HG02763 (cell line): ENCODE measurements around the gene SMYD3.

Experiments
- ATAC-seq: cut with Tn5 transposase; IDR thresholded peaks from one replicate; pipeline ENCODE4 v1.9.1; 2021; ENCODE audit warnings: mild to moderate bottlenecking, moderate library complexity; ENCODE audit not compliant: unreplicated experiment

The SMYD3 gene

DNA sequence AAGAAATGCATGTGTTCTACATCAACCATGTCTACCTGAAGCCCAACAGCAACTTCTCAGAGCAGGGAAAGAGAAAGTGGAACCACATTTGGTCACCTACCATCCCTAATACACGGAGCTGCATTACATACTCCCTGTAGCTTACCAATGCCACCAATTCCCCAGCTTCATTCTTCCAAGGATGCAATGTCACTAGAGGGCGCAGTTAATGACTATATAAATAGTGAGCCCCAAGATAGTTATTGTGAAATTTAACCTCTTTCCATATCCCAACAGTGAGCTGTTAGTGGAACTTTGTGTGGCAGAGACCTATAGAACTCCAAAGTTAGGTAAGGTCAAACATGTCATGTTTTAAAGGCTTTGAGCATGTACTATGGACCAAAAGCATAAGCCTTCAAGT, 618.3 kb downstream of the SMYD3 start:
- ATAC-seq = no peak

DNA sequence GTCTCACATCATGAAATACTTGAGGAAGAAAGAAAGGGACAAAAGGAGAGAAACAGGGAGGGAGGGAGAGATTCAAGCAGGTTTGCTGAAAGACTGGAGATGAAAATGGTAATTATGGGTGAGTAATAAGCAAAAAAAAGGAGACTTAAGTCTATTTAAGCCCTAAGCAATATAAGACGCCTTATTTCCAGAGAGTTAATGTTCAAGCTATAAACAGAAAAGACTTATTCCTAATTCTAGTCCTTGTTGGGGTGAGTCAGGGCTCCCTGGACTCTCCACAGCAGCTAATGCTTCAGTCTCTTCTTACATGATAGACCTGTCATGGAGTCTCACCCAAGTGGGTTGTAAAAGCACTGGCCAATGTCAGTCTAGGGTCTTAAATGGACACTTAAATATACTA, 619.2 kb downstream of the SMYD3 start:
- no peak for ATAC-seq

DNA sequence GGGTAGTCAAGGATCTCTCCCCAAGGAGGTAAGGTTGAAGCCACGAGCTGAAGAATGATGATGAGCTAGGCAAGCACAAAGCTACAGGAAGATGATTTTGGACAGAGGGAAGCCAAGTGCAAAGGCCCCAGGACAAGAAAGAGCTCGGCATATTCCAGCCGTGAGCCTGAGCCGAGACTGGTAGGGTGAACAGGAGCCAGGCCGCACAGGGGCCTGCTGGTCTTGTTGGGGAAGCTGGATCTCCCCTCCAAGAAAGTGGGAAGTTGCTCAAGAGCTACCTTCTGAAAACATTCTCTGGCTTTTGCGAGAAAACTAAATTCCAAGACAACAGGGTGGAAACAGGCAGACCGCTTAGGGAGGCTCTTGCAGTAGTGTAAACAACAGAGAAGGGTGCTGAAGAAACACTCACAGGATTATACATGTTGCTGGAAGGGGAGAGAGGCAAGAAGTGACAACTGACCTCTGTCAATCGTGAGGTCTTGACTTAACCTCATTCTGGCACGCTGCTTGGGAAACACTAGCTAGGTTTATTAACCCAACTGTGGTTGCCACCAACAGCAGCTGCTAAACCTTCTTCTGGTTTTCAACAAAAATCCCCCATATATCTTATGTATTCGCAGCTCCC, 625.2 kb downstream of the SMYD3 start:
- no peak for ATAC-seq

DNA sequence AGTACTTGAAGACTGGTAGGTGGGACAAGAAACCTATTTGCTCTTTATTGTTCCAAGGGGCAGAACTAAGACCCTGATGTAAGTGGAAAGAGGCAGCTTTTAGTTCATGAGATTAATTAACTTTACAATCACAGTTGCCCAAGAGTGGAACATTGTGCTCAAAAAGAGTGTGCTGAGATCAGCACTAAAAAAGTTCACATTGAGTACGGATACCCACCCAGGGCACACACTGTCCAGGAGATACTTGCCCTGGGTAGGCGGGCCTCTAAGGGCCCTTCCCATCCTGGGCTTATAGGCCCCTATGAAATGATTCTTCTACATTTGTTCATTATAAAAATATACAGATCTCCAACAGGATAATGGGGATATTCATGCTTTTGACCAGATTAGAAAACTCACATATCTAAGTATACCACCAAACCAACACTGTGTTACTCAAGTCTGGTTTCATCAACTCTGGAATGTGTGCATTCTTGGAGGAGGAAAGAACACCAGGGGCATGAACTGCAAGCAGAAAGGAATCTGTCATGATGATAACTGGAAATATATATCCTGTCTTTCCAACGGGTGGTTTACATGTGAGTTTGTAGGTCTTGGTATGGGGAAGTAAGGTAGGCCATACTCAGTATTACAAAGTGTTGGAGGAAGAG, 626.2 kb downstream of the SMYD3 start:
- ATAC-seq = no peak

DNA sequence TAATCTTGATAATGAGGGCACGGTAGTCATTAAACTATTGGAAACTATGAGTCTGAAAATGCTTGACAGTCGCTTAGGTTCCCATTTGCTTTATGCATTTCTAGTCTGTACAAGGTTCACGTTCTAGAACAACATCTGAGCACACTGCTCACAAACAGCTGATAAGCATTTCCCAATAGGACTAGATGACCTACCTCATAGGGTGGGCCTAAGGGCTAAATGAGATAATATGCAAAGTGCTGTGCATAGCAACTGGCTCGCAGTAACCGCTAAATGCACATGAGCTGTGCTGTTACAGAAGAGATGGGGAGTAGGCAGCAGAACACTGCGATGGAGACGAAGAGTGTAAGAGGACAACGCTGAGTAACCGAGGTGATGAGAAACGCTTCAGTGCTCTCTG, 628.0 kb downstream of the SMYD3 start:
- ATAC-seq = no peak

DNA sequence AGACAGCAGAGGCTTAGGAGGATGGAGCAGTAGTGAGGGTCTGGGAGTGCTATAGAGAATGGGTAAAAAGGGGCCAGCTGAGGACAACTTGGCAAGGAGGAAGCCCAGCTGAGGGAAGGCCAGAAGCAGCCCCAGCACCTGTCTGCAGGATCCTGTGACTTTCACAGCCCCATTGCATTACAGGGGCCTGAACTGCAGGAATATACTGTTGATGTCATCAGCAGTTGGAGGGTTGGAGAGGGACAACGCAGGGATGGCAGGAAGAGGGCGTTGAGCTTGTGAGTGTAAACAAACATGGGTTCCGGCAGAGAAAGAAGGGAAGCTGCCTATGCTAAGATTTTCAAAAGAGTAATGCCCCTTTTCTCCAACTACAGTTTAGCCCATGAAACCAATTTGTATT, 628.5 kb downstream of the SMYD3 start:
- no peak for ATAC-seq

DNA sequence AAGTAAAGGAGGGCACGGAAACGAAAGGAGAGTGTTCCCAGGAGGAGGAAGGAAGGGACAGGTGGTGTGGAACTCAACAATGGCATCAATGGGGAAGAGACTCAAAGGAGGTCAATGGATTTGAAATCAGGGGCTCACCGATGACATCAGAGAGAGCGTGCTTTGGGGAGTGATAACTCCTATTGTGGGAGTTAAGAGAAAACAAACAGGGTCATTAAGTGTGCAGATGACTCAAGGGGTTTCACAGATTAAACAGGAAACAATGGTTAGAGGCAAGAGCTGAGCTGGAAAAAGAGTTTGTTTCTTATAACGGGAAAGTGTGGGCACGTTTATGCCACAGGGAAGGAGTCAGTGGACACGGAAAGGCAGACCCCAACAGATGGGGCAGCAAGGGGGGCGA, 629.1 kb downstream of the SMYD3 start:
- no peak for ATAC-seq

DNA sequence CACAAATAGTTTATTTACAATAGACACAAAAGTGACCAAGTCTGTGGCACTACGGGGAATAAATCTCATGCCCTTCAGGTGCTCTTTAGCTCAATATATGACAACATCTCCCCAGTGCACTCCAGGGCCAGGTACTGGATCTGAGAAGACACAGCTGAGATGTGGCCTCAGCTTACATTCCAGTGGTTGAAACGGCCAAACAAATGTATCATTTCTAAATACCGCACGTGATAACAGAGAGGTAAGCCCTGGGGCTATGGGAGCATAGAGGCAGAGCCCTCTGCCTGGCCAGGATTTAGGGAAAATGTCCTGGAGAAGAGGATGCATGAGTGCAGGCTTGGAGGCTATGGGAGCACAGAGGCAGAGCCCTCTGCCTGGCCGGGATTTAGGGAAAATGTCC, 630.5 kb downstream of the SMYD3 start:
- no peak for ATAC-seq

DNA sequence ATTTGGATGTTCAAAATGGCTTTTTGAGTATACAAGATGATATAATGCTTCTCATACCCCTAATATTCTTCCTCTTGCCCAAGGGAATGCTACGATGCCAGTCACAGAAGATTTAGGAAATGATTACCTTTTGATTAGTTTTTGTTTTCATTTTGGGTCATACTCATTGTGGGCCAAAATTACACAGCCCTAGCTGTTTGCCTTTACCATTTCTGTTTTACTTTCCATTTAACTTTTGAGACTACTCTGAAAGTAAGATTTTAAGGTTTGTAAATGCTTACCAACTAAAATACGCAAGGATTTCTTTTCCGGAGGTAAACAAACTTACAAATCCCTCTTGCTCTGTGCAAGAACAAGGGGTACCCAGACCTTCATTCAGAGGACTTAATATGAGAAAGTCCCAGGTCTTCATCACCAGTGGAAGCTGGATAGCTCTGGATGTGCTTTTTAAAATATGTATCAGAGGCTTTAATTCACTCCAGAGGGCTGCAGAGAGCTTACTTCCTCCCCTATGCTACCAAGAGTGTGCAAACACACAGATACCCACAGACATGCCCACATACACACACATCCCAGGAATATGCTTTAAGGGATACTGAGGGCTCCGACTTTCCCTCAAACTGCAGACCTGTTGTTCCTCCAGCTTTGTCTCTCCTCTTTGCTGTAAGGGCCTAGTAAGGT, 631.4 kb downstream of the SMYD3 start:
- ATAC-seq = no peak

DNA sequence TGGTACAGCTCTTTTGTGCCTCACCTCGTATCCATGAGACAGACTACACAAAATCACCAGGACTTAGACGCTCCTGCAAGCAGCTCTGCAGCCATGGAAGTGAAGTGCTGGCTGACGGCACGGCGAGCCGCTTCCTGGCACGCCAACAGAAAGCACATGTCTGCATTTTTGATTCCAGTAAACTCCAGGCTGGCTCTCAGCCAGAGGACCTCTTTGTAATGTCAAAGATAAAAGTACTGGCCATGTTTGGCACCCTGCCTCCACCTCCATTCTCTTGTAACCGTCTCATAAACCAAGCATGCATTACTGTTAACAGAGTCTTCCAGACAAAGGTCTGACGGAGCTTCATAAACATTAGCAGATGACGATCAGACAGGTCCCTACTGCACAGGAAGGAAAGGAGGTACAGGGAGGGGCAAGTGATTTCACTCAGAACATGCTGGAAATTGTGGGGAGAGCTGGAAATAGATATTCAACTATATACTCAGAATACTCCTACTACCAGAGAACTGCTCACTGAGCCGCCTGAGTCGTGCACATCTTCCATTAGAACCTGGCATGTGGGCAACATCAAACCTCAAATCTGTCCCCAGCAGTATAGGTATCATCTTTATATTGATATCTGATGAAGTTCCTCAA, 632.0 kb downstream of the SMYD3 start:
- no peak for ATAC-seq

DNA sequence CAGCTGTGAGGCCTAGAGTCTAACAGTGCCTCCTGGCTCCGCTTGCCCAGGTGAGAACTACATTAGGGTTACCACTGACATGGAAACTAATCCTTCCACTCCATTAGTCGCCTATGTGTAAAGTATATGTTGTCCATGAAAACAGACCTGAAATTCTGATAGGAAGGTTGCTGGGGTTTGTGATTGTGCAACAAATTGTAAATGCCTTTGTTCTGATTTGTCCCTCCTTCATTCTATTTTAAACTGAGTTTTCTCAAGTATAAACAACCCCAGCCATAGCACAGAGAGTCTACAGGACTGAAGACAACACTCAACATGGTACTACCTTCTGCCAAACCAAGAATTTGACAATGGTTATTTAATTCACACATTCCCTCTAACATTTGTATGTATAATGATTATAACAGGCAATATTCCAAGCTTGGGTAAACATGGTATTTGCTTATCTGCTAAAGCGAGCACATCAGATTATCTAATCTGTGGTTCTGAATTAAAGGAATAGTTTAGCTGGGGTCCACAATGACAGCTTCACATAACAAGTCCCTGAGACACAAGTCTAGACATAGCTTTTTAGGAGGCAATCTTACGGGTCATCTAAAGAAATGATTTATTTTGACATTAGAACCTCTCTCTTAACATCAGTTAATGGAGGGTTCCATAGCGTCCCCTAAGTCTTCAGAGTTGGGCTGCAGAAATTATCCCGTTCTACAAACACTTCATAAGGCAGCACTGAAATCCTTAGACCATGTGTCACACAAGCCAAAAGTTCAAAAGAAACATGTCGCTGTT, 633.0 kb downstream of the SMYD3 start:
- no peak for ATAC-seq

DNA sequence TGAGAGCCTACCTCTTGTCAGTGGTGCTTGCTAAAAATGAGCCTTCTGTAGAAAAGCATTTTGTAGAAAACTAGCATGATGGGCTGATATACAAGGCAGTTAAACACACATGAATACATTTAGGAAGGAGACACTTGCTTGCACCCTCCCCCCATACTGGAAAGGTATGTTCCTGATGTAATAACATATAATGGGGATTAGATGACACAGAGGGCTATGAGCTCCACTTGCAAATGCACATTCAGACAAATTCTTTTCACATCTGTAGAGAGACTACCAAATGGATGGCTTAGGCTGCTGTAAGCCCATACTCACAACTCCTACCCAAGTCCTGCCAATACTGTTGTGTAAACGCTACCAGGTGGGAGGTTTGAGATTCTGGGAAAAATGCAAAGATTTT, 634.0 kb downstream of the SMYD3 start:
- ATAC-seq = no peak

DNA sequence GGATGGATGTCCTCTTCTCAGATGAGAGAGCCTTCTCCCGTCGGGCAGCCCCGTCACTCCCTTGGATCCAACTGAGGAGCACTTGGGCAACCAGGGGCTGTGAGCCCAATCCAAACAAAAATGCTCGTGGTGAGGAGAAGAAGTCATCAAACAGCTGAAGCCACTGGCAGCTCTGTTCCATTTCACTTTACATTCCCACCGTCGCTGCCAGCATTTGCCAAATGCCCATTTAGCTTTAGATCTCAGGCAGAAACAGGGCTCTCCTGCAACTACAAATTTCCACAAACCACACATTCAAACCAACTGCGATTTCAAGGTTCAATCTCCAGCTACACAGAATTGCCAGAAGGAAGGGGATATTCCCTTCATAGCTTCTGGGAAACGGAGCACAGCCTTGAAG, 634.6 kb downstream of the SMYD3 start:
- no peak for ATAC-seq

DNA sequence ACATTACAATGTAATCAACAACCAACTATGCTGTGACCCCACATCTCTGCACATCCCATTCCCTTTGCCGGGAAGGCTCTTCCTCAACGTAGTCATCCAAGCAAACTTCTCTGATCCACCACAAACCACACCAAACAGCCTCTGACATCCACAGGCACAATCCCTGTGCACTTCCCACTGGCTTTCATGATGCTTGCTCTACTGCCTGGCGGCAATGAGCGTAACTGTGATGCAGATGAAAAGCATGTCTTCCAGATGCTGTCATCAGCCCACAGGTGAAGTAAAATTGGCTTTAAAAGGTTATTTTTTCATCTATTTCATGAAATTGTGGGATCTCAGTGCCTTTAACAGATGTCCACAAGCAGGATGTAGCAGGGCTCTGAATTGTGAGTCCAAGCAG, 635.2 kb downstream of the SMYD3 start:
- no peak for ATAC-seq

DNA sequence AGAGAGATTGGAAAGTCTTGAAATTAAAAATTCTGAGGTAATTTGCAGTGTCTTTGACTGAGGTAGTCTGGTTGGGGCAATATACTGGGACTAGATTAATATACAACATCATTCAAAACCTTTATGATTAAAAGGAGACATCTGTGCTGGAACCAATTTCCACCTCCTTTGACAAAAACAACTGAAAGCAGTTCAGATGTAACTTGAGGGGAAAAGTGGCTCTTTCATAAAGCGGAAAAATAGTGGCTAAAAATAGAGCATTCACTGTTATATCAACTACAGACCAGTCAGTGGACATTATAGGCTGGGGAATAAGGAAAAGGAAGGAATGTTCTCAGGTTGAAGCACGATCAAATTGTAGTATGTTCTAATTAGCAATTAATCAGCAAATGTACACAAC, 635.9 kb downstream of the SMYD3 start:
- ATAC-seq = no peak

DNA sequence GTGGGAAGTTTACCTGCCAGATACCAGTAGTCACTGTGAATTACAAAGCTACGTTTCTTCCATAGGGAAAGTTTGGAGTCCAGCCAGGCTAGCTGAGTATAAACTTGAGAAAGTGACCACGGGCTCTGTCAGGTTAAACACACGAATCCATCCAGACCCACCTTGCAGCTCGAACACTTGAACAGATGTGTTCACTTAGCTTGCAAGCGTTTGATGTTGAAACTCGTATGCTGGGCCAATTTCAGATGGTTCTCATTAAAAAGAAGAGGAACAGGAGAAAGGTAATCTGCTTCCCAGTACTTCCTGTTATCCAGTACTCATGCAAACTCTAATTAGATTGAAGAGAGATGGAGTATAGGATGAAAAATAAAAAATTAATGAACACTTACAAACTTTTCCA, 636.4 kb downstream of the SMYD3 start:
- no peak for ATAC-seq

DNA sequence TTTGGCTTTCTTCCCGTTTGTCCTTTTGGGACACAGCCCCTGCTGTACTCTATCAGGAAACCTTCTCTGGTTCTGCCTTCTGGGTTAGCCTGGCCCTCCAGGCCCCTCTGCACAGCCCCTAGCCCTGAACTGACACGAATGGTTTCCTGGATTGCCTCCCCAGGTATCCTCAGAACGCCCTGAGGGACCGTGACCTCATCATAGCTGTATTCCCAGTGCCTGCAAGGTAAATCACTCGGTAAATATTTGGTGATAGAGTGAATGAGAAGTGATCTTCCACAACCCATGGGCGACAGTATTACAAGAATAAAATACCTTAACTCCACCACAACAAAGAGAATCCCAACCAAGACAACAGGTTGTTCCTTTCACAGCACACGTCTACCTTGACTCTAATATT, 637.2 kb downstream of the SMYD3 start:
- ATAC-seq = no peak

DNA sequence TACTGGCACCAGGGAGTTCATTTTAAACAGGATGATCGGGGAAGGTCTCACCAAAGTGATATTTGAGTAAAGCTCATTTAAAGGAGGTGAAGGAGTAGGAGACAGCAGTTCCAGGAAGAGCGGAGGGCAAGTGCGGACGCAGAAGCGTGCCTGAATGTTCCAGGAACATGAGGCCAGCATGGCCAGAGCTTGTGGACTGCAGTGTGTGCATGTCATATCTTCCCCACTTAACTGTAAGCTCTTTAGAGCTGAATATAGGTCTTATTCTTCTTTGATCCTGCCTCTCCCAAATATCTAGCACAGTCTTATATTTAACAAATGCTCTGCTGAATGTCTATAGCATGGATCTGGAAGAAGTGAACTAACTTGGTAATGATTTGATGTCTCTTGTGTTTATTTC, 639.3 kb downstream of the SMYD3 start:
- no peak for ATAC-seq

DNA sequence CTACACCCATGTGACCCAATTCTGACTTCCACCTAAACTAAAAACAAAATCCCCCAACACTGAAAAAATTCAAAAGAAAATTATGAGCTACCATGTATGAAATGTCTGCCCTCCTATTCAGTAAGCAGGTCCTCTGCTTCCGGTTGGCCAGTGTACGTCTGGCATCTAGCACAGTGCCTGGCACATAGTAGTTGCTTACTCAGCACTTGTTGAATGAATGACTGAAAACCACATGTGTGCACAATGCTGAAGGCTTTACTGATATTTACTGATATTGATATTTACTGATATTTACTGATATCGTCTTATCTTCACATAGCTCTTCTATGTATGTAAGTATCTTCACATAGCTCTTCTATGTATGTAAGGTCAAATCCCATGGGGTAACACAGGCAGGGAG, 642.2 kb downstream of the SMYD3 start:
- ATAC-seq = no peak

DNA sequence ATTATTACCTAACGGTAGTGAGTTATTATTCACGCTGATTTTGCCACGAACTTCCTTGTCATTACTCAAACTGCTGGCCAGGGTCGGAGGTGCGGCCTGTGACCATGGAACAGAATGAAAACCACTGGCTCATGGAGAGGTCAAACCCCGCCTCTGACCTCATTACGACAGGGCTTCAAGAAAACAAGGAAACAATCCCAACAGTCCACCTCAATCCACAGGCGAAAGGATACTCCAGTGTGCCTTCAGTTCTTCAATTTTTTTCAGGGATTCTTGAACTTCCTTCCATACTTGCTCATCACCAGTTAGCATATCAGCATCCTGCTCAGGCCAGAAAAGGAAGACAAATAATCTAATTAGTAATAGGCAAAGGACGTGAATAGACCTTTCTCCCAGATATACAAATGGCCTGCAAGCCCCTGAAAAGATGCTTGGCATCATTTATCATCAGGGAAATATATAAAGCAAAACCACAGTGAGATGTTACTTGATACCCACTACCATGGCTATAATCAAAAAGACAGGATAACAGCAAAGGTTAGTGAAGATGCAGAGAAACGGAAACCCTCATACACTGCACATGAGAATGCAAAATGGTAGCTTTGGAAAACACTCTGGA, 643.4 kb downstream of the SMYD3 start:
- no peak for ATAC-seq
